H1 (cell line): ENCODE measurements around the gene IL18RAP. TPM values are rescaled to one million over a fixed set of nuclear protein-coding genes. Genes with fewer than 3 reads are reported as not detected.

Experiments
- CTCF ChIA-PET: fragments of 300-600 bp; sonication (Branson Sonifier 250); formaldehyde crosslinking; loops from one replicate; lab custom pipeline; 2021; ENCODE audit not compliant: partially characterized antibody; lab: Charles Lee
- POLR2A ChIA-PET: fragments of 300-600 bp; sonication (Branson Sonifier 250); formaldehyde crosslinking; loops from one replicate; lab custom pipeline; 2021; ENCODE audit warnings: inconsistent platforms; ENCODE audit not compliant: partially characterized antibody; lab: Charles Lee
- DNase-seq, 2 experiments: peaks; one replicate each; pipeline versions ENCODE4 v3.0.0 to v3.0.0-alpha.2; 2010 to 2022; ENCODE audit warnings: low spot score in 2 of 2, low read depth in 1 of 2, mixed read lengths in 1 of 2
- FAIRE-seq: peaks from 2 replicates; lab custom pipeline; 2011; peaks lifted over from hg19 to GRCh38; lab: Jason Lieb, UNC
- H2AFZ ChIP-seq: 2 replicates; pipeline ENCODE4 v1.8.1; 2012; ENCODE audit warnings: low read length, inconsistent platforms
- H2AK5ac ChIP-seq: 2 replicates; pipeline ENCODE4 v1.6.1; 2013; ENCODE audit warnings: low read depth, low read length
- H2BK120ac ChIP-seq: replicated peaks from 2 replicates; pipeline ENCODE3; 2013; ENCODE audit warnings: low read depth, low read length, inconsistent platforms
- H2BK12ac ChIP-seq: 2 replicates; pipeline ENCODE4 v1.6.1; 2013; ENCODE audit warnings: low read depth, low read length
- H2BK15ac ChIP-seq: 2 replicates; pipeline ENCODE4 v1.6.1; 2013; ENCODE audit warnings: low read length
- H2BK20ac ChIP-seq: 2 replicates; pipeline ENCODE4 v1.6.1; 2013; ENCODE audit warnings: low read length
- H2BK5ac ChIP-seq: 2 replicates; pipeline ENCODE4 v1.6.1; 2013; ENCODE audit warnings: low read depth, low read length
- H3K14ac ChIP-seq: 2 replicates; pipeline ENCODE4 v1.6.1; 2013; ENCODE audit warnings: inconsistent platforms; ENCODE audit not compliant: insufficient read length
- H3K18ac ChIP-seq: 2 replicates; pipeline ENCODE4 v1.6.1; 2013; ENCODE audit warnings: low read length; ENCODE audit errors: extremely low read depth
- H3K23ac ChIP-seq: 2 replicates; pipeline ENCODE4 v1.6.1; 2013; ENCODE audit warnings: inconsistent platforms; ENCODE audit not compliant: insufficient read length
- H3K23me2 ChIP-seq: 2 replicates; pipeline ENCODE4 v1.6.1; 2013; ENCODE audit warnings: low read depth, low read length
- H3K27ac ChIP-seq: 2 replicates; pipeline ENCODE4 v1.6.1; 2011; ENCODE audit warnings: low read depth, low read length, inconsistent platforms
- H3K27me3 ChIP-seq, 4 experiments: replicated peaks in 1 of 4; 1 replicate in 1 of 4; 2 replicates in 3 of 4; pipeline versions ENCODE4 v1.6.1 to v1.8.1; 2011 to 2013; ENCODE audit warnings: low read length in 3 of 4, mild to moderate bottlenecking in 3 of 4, inconsistent platforms in 2 of 4, mixed read lengths in 2 of 4, moderate library complexity in 1 of 4; ENCODE audit not compliant: control insufficient read depth in 3 of 4, insufficient read depth in 3 of 4; ENCODE audit errors: extremely low read depth in 1 of 4
- H3K36me3 ChIP-seq, 4 experiments: 2 replicates each; pipeline versions ENCODE4 v1.6.1 to v1.8.1; 2011 to 2013; ENCODE audit warnings: mild to moderate bottlenecking in 4 of 4, low read length in 3 of 4, moderate library complexity in 2 of 4, control low read depth in 1 of 4, inconsistent platforms in 1 of 4; ENCODE audit not compliant: insufficient read depth in 4 of 4, control insufficient read depth in 2 of 4
- H3K4ac ChIP-seq: replicated peaks from 2 replicates; pipeline ENCODE3; 2013; ENCODE audit warnings: low read length, low read depth, mixed read lengths, inconsistent platforms; ENCODE audit not compliant: insufficient read length
- H3K4me1 ChIP-seq, 4 experiments: replicated peaks in 1 of 4; 1 replicate in 1 of 4; 2 replicates in 3 of 4; pipeline versions ENCODE4 v1.6.1 to v1.8.1; 2011 to 2013; ENCODE audit warnings: low read length in 3 of 4, inconsistent platforms in 2 of 4, mixed read lengths in 1 of 4; ENCODE audit not compliant: insufficient read depth in 4 of 4, control insufficient read depth in 3 of 4
- H3K4me2 ChIP-seq, 2 experiments: 2 replicates each; pipeline versions ENCODE4 v1.6.1 to v1.8.1; 2011 to 2013; ENCODE audit warnings: low read depth in 2 of 2, low read length in 2 of 2, control low read depth in 1 of 2, inconsistent platforms in 1 of 2, mild to moderate bottlenecking in 1 of 2; ENCODE audit not compliant: insufficient read depth in 1 of 2
- H3K4me3 ChIP-seq, 4 experiments: fragments of 200-600, 300-600 bp in 1 of 4; sonication (generic), shearing (Covaris generic), sonication (Bioruptor Twin) in 1 of 4; 2 replicates each; pipeline versions ENCODE4 v1.5.1 to v1.8.1; 2011 to 2016; ENCODE audit warnings: low read length in 4 of 4, low read depth in 3 of 4, control low read depth in 2 of 4, inconsistent platforms in 2 of 4, mild to moderate bottlenecking in 2 of 4, mixed read lengths in 1 of 4, moderate library complexity in 1 of 4; ENCODE audit not compliant: insufficient read depth in 2 of 4; ENCODE audit errors: extremely low read depth in 1 of 4
- H3K56ac ChIP-seq: replicated peaks from 2 replicates; pipeline ENCODE3; 2013; ENCODE audit warnings: low read depth, mild to moderate bottlenecking, mixed read lengths, low read length, inconsistent platforms; ENCODE audit not compliant: insufficient read length
- H3K79me1 ChIP-seq: 2 replicates; pipeline ENCODE4 v1.6.1; 2013; ENCODE audit warnings: low read depth, low read length, control low read depth
- H3K79me2 ChIP-seq, 2 experiments: 2 replicates each; pipeline versions ENCODE4 v1.6.1 to v1.8.1; 2012 to 2013; ENCODE audit warnings: low read length in 2 of 2, mild to moderate bottlenecking in 2 of 2, inconsistent platforms in 1 of 2; ENCODE audit not compliant: insufficient read depth in 2 of 2, control insufficient read depth in 1 of 2
- H3K9ac ChIP-seq, 4 experiments: replicated peaks in 1 of 4; 1 replicate in 1 of 4; 2 replicates in 3 of 4; pipeline versions ENCODE4 v1.6.1 to v1.8.1; 2011 to 2013; ENCODE audit warnings: low read depth in 3 of 4, low read length in 3 of 4, control low read depth in 2 of 4, mild to moderate bottlenecking in 2 of 4, moderate library complexity in 2 of 4, inconsistent platforms in 1 of 4; ENCODE audit errors: extremely low read depth in 1 of 4
- H3K9me3 ChIP-seq, 2 experiments: 2 replicates each; pipeline versions ENCODE4 v1.6.1 to v1.8.1; 2012 to 2013; ENCODE audit warnings: mild to moderate bottlenecking in 2 of 2, moderate library complexity in 2 of 2, control low read depth in 1 of 2, inconsistent platforms in 1 of 2, low read depth in 1 of 2, low read length in 1 of 2, mixed read lengths in 1 of 2; ENCODE audit not compliant: insufficient read depth in 2 of 2
- H4K20me1 ChIP-seq, 2 experiments: replicated peaks in 1 of 2; 2 replicates each; pipeline versions ENCODE3 to v1.8.1; 2011 to 2013; ENCODE audit warnings: inconsistent platforms in 2 of 2, low read length in 2 of 2, mild to moderate bottlenecking in 1 of 2; ENCODE audit not compliant: insufficient read depth in 2 of 2, control insufficient read depth in 1 of 2
- H4K5ac ChIP-seq: 2 replicates; pipeline ENCODE4 v1.6.1; 2013; ENCODE audit warnings: low read length, low read depth, mixed read lengths, inconsistent platforms; ENCODE audit not compliant: insufficient read length
- H4K8ac ChIP-seq: 2 replicates; pipeline ENCODE4 v1.8.0; 2013; ENCODE audit warnings: mild to moderate bottlenecking, moderate library complexity, low read length, inconsistent platforms; ENCODE audit not compliant: insufficient read depth; ENCODE audit errors: extremely low read depth
- H4K91ac ChIP-seq: replicated peaks from 2 replicates; pipeline ENCODE3; 2013; ENCODE audit warnings: low read length, mixed read lengths, inconsistent platforms; ENCODE audit not compliant: insufficient read length
- FOSL1 ChIP-seq: IDR thresholded peaks from 2 replicates; pipeline ENCODE4 v1.6.1; 2011; ENCODE audit warnings: mild to moderate bottlenecking, low read depth, low read length, moderate library complexity; ENCODE audit not compliant: insufficient read depth
- GTF2F1 ChIP-seq: IDR thresholded peaks from 2 replicates; pipeline ENCODE4 v1.6.1; 2012; ENCODE audit warnings: low read depth, low read length, improper control_type of control experiment, borderline replicate concordance
- JUN ChIP-seq: IDR thresholded peaks from 2 replicates; pipeline ENCODE4 v1.6.1; 2011; ENCODE audit warnings: low read depth, mild to moderate bottlenecking, improper control_type of control experiment, low read length
- JUND ChIP-seq: IDR thresholded peaks from 2 replicates; pipeline ENCODE4 v1.6.1; 2011; ENCODE audit warnings: mild to moderate bottlenecking, improper control_type of control experiment, low read length
- KDM5A ChIP-seq: fragments of 200-600 bp; IDR thresholded peaks from 2 replicates; pipeline ENCODE4 v1.7.1; 2012; ENCODE audit warnings: mild to moderate bottlenecking, low read length, inconsistent platforms, mixed read lengths
- RBBP5 ChIP-seq: IDR thresholded peaks from 2 replicates; pipeline ENCODE4 v1.7.1; 2012; ENCODE audit warnings: low read depth, mild to moderate bottlenecking, inconsistent platforms, low read length, moderate library complexity, borderline replicate concordance
- TAF7 ChIP-seq: optimal IDR thresholded peaks from 2 replicates; pipeline ENCODE3; 2011; ENCODE audit warnings: low read depth, mild to moderate bottlenecking, inconsistent platforms, low read length, moderate library complexity, borderline replicate concordance
- WGBS, 2 experiments: shearing (Covaris generic) in 1 of 2; methylation state at CpG; one replicate each; pipeline versions ENCODE4 v1.1.6 to v1.1.7; 2013 to 2015; ENCODE audit warnings: low lambda C conversion rate in 2 of 2, mixed read lengths in 2 of 2, inconsistent platforms in 1 of 2, low coverage in 1 of 2, missing lambda C conversion rate in 1 of 2; ENCODE audit not compliant: insufficient replicate concordance in 2 of 2, insufficient coverage in 1 of 2, insufficient read length in 1 of 2; ENCODE audit errors: extremely low coverage in 1 of 2, missing lambda C conversion rate in 1 of 2; 5-methylcytosine and 5-hydroxymethylcytosine counted together
- polyA plus RNA-seq, 7 experiments: library from polyadenylated mRNA; depleted of rRNA in 3 of 7; stranded (reverse) in 5 of 7; unstranded in 2 of 7; fragments of >200 nt in 5 of 7; fragments of 200-250 nt in 2 of 7; gene quantifications; 1 replicate in 5 of 7; 2 replicates in 1 of 7; 4 replicates in 1 of 7; pipeline versions ENCODE4 v1.2.1 to v1.2.3, GENCODE V29; 2011 to 2013; ENCODE audit warnings: missing spikeins in 2 of 7, mixed read lengths in 2 of 7
- total RNA-seq: library from RNA; stranded (reverse); fragmentation: NEBNext Ultra II Directional; extraction: Animal tissue kit (Norgen Biotek cat#: 25700); gene quantifications from 2 replicates; pipeline ENCODE4 v1.2.1, GENCODE V29; 2021
- TF ChIP-seq, protein P1 (sequence below): IDR thresholded peaks from 2 replicates; pipeline ENCODE4 v1.6.1; 2012; ENCODE audit warnings: low read length, inconsistent platforms

The IL18RAP gene
- total and polyA plus RNA-seq, 2 of the 8 experiments (the other 6 are each of a cell fraction or from before 2014, with no cell fraction given), result not detected

DNA sequence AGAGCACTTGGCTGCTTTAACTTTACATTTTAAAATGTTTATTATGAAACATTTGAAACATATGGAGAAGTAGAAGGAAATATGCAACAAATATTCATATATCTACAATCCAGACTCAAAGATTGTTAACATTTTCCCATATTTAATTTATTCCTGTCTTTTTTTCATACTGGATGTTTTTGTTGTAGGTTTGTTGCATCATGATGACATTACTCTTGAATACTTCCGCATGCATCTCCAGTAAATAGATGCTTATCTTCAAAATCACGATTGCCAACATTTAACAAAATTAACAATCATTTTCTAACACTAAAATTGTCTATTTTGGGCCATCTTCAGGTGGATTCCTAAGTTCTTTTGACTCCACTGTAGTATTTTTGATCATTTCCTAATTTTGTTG is 21.1 kb upstream of the IL18RAP start:
- POLR2A ChIA-PET, result no interaction called here
- WGBS, 2 experiments, result 87% methylated on average over 2 of the region's 2 CpGs; no CpG with 5 or more reads in 1 of the 2 experiments
- no peak for TF ChIP-seq JUND
- TF ChIP-seq TAF7, result no peak
- no peak for TF ChIP-seq FOSL1
- TF ChIP-seq, protein P1, sequence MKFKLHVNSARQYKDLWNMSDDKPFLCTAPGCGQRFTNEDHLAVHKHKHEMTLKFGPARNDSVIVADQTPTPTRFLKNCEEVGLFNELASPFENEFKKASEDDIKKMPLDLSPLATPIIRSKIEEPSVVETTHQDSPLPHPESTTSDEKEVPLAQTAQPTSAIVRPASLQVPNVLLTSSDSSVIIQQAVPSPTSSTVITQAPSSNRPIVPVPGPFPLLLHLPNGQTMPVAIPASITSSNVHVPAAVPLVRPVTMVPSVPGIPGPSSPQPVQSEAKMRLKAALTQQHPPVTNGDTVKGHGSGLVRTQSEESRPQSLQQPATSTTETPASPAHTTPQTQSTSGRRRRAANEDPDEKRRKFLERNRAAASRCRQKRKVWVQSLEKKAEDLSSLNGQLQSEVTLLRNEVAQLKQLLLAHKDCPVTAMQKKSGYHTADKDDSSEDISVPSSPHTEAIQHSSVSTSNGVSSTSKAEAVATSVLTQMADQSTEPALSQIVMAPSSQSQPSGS, result no peak
- no peak for TF ChIP-seq KDM5A
- TF ChIP-seq JUN, result no peak
- TF ChIP-seq GTF2F1, result no peak
- no peak for TF ChIP-seq RBBP5

More for the DNA sequence above, 21.1 kb upstream of the IL18RAP start:
- no peak overlapping the region for H2BK20ac ChIP-seq
- no peaks in the 10 kb centered on the region for H3K79me1 ChIP-seq
- H2AK5ac ChIP-seq, result no peak overlapping the region
- no peaks in the 10 kb centered on the region for H4K20me1 ChIP-seq
- no peak overlapping the region for H3K18ac ChIP-seq
- H3K27ac ChIP-seq, result no peak overlapping the region
- H3K56ac ChIP-seq, result no peak overlapping the region
- H3K14ac ChIP-seq, result no peak overlapping the region
- no peak overlapping the region for H4K91ac ChIP-seq
- H2BK120ac ChIP-seq, result no peak overlapping the region
- no peak overlapping the region for H2BK12ac ChIP-seq
- H2BK5ac ChIP-seq, result no peak overlapping the region
- DNase-seq (no peak), FAIRE-seq (no peak)
- no peak overlapping the region for H3K4me3 ChIP-seq
- no peak overlapping the region for H3K4ac ChIP-seq
- no peak overlapping the region for H2AFZ ChIP-seq
- no peaks in the 10 kb centered on the region for H3K79me2 ChIP-seq
- H3K9ac ChIP-seq, result no peak overlapping the region
- H3K4me2 ChIP-seq, result no peak overlapping the region
- no peak overlapping the region for H4K8ac ChIP-seq
- no peaks in the 10 kb centered on the region for H3K4me1 ChIP-seq
- H3K36me3 ChIP-seq, result no peaks in the 10 kb centered on the region
- no peak overlapping the region for H2BK15ac ChIP-seq
- H3K9me3 ChIP-seq, result no peaks in the 10 kb centered on the region
- no peak overlapping the region for H4K5ac ChIP-seq
- no peak overlapping the region for H3K23ac ChIP-seq
- CTCF ChIA-PET, result no interaction called here
- no peaks in the 10 kb centered on the region for H3K23me2 ChIP-seq
- no peaks in the 10 kb centered on the region for H3K27me3 ChIP-seq
